Measurements from ENCODE around the gene MYO3B.

MYO3B gene

DNA sequence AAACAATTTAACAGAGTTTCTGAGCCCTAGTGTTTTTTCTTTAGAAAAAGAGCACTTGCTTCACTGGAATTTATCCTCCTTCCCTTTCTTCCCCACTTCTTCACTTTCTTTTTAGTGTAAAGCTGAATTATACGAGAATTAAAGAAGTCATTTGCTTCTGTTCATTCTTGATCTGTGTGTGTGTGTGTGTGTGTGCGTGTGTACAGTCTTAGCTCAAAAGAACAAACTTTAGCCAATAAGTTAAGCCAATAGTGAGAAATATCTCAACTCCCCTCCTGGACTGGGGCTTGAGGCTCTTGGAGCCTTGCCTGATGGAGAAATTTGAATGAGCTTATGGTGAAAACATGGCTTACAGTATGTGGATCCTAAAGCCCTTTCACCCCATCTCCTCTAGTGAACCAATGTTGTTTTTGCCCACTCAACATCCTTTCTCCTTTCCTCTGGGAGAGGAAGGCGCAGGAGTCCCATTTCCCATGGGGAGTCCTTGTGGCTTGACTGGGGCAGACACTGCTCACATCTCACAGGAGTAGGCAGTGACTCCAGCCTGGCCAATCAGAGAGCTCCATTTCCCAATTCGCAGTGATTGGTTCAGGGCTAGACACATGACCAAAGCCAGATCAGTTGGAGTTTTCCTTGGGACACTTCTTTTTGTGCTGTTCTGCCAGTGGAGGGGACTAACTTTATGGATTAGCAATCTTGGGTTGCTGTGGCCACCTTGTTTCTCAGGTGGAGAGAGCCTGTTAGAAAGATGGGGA, 16.3 kb upstream of the MYO3B start:
- no peak for DNase-seq

DNA sequence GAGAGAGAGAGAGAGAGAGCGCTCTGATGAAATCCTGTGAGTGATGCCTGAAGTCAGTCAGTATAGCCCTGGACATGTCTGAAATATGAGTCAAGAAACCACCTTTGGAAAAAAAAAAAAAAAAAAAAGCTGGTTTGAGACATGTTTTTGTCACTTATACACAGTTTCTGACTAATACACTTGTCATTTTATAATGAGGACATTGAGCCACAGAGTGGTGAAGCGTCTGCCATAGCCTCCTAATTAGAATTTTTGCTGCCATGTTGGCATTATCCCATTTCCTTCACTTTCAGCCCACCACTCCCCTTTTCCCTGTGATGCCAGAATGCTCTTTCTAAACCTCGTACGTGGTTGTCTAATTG, 15.7 kb upstream of the MYO3B start:
- DNase-seq: no peak

DNA sequence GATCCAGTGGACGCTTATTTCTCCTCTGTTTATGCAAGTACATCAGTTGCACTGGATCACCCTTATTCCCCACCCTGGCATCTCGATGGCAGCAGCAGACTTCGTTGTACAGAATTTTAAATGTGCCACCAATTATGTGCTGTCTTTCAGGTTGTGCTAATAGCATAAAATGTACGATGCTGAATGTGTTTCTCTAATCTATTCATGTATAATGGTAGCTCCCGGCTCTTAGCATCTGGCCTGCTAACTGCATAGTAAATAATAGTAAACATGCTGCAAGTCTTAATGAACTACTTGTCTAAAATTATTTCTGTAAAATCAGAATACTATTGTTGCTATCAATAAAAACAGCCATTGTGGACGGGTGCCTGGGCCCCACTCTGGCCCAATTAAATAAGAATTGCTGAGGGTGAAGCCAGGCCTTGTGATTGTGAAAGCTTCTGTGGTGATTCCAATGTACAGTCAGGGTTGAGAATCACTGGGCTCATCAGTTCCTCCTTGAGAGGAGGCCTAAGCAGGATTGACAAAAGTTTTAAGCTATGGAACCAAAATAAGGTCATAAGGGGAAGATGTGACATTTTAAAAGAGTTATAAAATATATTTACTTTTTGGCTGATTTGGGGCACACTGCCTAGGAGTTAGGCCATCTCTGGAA, 14.4 kb upstream of the MYO3B start:
- DNase-seq: no peak

DNA sequence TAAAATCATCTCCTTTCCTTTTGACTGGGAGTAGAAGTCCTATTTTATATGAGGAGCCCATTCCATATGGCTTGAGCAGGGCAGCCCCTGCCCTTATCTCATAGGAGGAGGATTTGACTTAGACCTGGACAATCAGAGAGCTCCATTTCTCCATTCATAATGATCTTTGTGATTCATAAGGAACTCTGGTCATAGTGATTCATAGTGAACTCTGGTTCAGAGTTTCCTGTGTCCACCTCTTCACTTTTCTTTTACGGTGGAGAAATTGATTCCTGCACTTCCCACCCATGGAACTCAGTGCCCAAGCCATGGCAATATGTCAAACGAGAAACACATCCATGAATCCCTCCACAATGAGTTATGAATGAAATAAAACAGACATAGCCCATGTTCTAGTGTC, 12.8 kb upstream of the MYO3B start:
- no peak for DNase-seq

DNA sequence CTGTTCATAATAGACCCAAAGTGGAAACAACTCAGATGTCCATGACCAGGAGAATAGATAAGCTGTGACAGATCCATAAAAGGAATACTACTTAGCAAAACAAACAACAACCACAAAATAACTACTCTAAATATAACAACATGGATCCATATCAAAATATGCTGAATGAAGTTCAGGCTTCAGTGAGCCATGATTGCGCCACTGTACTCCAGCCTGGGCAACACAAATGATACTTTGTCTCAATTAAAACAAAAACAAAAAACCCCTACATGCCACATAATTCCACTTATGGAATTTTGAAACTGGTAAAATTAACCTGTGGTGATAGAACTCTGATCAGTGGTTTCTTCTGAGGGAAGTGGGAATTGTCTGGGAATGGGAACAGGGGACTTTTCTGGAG, 11.2 kb upstream of the MYO3B start:
- no peak for DNase-seq

DNA sequence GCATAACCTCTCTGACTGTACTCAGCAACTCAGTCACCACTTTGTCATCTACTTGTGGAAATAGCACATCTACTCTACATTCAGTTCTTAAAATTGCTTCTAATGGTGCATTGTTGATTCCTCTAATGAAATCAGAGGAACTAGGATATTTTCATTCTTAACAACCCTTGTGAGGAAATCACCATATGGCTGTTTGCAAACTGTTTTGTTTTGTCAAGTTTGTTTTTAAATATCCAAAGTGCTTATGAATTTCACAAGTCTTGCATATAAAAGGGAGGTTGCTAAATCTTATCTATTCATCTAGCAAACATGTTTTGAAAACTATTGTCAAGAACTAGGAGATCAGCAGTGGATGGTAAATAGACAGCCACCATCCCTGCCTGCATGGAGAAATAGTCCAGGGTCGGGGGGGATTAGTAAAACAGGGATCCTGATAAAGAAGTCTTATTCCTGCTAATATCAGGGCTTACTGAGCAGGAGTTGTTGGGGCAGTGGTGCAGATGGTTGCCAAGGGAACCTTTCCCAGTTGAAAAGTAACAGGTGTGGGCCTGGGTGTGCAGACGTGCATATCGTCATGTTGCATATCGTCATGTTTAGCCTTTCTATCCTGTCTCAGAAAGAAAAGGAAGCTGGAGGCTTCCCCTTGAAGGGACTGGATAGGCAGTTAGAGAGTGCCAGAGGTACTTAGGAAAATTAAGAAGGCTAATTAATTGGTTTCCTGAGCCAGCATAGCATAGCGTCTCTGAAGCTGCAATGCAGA, 7.5 kb upstream of the MYO3B start:
- DNase-seq: no peak

DNA sequence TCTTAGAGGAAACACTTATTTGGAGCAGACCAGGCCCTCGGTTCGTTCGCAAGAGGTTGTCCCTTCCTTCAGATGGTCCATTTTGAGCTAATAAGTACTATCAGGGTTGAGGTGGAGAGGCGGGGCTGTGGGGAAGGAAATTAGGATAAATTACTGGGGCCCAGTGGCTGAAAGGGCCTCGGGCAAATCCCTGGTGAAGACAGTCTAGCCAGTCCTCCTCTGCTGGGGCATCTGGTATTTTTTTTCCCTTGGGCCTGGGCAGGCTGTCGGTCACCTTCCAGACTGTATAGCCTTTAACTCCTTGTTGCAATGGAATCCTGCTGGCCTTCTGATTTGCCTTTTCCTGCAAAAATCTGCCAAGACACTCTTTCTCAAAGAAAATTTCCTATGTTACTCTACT, 1.7 kb upstream of the MYO3B start:
- DNase-seq: no peak

DNA sequence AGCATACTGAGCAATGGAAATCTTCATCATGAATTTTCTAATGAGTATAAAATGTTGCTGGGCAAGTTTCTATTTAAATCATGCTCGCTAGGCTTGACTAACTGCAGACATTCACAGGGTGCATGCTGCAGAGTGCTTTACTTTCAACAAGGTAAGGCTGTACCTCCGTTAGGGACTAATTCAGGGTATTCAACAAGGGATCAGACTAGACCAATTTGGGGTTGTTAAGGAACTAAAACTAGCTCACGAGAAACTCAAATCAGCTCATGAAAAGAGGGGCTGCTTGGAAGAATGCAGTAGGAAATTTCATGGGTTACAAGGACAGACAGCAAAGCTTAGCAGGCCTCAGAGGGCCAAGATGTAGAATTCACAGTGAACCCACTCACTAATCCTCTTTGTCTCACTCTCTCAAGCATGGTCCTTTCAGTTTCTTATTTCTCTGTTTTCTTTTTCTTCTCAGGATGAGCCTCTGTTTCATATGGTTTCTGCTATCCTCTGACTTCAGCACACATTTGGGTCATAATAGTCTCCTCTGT, 2.2 kb downstream of the MYO3B start:
- no peak for DNase-seq

DNA sequence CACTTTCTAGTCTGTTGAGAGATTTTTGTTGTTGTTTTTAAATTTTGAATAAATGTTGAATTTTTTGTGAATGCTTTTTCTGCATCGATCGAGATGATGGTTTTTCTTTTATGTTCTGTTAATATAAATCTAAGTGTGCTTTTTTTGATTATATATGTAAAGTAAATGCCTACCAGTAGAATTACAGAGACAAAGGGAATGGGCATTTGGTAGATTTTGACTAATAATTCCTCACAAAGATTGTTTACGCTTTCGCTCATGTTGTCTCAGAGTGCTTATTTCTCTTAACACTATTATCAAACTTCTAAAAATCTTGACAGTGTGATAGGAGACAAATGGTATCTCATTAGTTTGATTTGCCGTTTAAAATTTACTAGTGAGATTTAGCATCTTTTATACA, 3.7 kb downstream of the MYO3B start:
- no peak for DNase-seq

DNA sequence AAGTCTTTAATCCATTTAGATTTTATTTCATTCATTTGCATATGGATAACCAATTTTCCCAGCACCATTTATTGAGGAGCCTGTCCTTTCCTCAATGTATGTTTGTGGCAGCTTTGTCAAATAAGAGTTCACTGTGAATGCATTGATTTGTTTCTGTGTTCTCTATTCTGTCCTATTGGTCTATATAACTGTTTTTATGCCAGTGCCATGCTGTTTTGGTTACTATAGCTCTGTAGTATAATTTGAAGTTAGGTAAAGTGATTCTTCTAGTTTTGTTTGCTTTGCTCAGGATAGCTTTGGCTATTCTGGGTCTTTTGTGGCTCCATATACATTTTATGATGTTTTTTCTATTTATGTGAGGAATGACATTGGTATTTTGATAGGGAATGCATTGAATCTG, 7.4 kb downstream of the MYO3B start:
- no peak for DNase-seq

DNA sequence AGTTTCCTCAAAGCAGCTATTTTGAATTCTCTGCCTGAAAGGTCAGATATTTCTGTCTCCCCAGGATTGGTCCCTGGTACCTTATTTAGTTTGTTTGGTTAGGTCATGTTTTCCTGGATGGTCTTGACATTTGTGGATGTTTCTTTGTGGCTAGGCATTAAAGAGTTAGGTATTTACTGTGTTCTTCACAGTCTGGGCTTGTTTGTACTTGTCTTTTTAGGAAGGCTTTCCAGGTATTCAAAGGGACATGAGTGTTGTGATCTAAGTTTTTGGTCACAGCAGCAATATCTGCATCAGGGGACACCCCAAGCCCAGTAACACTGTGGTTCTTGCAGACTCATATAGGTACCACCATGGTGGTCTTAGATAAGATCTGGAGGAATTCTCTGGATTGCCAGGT, 11.8 kb downstream of the MYO3B start:
- DNase-seq: no peak

DNA sequence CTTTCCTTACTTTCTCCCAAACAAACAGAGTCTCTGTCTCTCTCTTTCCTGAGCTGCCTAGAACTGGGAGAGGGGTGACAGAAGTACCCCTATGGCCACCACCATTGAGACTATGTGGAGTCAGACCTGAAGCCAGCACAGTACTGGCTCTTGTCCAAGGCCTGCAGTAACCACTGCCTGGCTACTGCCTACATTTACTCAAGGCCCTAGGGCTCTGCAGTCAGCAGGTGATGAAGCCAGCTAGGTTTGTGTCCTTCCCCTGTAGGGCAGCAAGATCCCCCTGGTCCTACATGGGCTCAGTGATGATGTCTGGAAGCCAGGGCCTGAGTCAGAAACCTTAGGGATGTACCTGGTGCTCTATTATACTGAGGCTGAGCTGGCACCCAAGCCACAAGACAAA, 12.2 kb downstream of the MYO3B start:
- DNase-seq: no peak

DNA sequence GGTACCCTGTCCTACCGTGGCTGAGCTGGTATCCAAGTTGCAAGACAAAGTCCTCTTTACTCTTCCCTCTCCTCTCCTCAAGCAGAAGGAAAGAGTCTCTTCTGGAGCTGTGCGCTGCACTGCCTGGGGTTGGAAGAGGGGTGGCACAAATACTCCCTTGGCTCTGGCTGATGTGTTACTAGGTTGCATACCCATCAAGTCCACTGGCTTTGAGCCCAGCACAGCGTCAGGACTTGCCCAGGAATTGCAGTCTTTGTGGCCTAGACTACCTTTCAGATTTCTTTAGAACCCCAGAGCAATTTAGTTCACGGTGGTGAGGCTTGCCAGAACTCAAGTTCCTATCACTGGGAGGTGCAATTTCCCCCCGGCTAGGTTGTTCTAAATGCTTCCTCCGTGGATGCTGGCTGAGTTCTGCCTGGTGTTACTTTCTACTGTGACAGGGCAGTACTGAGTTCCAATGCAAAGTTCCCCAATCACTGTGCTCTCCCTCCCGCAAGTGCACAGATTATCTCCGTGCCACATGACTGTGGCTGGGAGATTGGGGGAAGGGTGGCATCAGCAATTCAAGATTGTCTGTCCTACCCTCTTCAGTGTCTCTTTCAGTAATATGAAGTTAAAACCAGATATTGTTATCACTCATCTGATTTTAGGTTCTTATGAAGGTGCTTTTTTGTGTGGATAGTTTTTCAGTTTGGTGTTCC, 13.4 kb downstream of the MYO3B start:
- DNase-seq: no peak

DNA sequence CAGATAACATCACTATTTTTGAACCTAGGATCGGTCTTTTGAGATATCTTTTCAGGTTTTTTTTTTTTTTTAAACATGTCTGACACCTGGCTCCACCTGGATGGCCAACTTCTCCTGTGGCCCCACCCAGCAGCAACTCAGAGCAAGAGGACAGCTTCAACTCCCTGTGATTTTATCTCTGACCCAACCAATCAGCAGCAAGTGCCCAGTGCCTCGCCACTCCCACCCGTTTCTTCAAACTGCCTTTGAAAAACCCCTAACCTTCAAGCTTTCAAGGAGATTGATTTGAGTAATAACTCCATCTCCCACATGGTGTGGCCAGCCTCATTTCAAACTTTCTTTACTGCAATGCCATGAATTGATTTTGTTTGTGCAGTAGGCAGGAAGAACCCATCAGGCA, 19.0 kb downstream of the MYO3B start:
- no peak for DNase-seq

DNA sequence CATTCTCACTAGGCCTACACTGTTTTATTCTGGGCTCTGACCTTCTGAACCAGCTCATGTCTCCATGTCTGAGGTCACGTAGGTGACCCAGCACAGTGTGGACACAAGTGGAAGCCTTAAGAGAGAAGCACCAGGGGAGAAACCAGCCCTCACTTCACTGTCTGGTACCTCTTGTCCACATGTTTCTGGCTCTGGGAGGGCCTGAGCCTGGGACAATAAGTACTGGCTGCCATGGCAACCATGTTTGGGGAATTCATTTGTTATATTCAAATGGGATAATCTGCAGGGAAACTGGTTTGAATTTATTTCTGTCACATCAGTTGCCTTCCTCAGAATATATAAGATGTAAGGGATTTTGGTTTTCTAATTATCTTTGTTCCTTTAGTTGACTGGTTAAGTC, 23.3 kb downstream of the MYO3B start:
- no peak for DNase-seq

DNA sequence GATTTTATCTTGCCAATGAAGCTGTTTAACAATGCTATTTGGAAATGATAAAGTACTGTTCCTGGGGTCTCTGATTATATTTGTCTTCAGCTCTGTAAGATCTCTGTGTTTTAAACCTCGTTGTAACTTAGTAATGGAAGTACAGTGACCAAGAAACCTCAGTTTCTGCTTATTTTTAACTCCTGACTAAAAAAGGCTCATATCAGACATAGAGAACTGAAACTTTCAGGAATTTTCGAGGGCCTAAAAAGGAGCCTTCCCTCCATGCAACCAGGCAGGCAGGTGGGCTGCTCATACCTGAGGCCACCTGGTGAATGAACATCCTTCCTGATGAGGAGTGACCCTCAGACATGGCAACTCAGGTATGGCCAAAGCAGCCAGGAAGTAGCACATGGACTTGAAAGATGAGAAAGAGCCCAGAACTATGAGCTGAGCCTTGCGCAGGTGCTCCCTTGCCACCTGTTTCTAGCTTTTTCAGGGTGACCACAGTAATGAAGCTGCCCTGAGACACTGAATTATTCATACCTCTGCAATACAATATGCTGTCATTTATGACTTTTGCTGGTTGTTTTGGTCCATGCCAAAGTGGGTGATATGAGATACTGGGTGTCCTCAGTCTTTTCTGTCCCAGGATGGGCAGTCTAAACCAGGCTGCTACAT, 23.9 kb downstream of the MYO3B start:
- no peak for DNase-seq

DNA sequence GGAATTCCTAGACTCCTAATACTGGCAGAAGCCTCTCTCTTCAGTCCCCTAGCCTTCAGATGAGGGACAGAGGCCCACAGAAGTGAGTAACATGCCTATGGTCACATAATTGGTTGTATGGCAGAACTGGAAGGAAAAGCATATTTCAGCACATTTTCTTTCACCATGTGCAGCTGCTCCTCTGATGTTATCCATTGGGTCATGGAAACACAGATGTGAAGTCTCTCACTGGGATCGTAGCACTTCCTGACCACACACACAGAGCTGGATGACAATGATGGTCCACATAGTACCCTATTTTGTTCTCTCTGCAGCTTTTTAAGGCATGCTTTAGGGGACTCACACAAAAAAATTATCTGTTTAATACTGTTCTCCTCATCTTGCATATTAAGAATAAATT, 24.5 kb downstream of the MYO3B start:
- no peak for DNase-seq

DNA sequence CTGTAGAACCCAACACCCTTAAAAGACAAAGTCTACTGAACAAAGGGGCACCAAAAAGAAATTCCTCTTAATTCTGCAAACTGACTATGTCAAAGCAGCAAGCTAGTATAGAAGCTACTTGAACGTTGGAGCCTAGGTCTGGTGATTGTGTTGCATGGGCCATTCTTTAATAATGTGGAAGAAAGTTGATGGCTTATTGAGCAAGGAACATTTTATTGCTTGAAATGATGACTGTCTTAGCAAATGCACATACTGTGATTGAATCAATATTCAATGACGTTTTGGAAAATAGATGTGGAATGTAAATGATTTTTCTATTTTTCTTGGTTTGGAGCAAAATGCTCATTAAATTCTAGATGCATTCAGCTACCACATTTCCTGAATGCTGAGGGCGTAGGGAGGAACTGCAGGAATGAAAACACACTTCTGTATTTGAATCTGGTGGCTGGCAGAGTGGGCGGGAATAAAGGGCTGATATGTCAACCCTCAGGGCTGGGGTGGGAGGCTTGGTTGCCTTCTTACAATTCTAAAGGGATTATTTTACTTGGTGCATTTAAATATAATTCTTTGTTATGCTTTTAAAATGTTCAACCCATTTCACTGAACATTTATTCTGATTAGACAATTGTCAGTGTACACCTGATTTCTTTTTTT, 26.5 kb downstream of the MYO3B start:
- no peak for DNase-seq

DNA sequence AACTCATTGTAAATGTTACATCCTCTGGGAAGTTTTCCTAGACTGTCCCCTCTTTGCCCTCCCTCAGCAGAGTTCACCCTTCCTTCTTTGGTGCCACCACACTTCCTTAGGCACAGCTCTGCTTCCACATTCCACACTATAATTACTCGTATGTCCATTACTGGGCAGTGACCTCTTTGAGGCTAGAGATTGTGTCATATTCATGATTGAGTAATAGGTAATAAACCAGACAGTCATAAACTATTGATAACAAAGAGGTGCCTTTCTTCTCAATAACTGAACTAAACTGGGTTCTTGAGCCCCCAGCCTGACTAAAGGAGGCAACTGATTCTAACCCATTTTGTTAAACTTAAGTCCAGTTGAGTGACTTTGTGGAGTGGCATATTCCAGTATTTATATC, 28.3 kb downstream of the MYO3B start:
- DNase-seq: no peak

DNA sequence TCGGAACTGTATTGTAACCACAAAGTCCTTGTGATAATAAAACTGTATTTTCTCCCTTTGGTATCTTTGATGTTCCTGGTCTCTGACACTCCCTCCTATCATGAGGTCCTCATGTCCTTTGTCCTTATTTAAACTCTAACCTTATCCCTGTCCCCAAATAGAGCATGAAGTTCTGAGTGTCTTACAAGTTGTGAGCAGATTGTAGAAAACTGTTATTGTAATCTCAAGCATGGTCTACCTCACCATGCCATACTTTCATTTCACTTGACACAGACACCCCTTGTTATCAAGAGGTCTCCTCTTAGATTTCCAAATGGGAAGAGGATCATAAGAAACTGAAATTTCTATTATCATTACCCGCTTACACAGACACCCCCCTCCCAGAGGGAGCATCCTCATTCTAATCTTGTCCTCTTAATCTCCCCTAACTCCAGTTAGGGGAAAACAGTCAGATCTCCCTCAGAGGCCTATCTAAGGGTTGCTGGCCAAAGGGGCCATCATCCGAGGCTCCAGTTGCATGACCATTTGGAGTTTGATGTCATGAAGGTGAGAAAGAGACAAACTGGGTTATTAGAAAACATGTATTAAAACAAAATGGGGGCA, 29.0 kb downstream of the MYO3B start:
- no peak for DNase-seq

DNA sequence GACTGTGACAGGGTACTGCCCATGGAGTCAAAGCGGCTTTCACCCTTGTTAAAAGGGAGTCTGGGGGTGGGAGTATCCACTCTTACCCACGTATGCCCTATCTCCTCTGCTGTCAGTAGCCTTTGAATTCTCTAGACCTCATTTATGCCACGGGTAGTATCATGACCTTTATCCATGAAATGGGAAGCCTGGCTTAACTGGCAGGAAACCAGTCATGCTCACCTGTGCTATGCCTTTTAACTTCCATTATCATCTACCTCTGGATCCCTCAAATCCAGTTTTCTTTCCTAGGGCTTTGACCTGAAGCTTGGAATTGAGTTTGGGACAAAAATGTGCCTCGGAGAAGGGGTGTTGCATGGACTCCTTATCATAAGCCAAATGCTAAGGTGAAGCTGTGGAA, 30.0 kb downstream of the MYO3B start:
- DNase-seq: no peak

DNA sequence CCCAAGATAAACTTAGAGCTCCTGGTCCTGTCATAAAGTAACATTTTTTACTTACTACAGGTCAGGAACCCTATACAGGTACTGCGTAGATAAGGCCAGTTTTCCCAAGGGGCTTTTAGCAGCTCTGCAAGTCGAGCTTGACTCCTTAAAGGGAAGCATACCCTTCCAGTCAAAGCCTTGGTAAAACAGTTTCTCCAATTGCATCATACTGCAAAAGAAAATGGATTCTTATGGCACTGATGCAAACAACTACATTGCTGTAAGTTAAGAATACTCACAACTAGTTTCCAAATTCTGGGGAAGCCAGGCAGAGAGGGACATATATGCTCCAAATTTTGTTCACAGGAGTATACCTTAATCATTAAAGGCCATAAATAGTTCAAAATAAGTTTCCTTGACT, 31.0 kb downstream of the MYO3B start:
- no peak for DNase-seq

Data from activated effector memory CD4-positive, alpha-beta T cell treated with anti-CD3 and anti-CD28 coated beads, Interleukin-2, amount 50 U/mL, for 16 hours (primary cell).